PFSK-1 (cell line): ENCODE measurements around the gene GDF2.

Experiments used
- FOXP2 ChIP-seq: optimal IDR thresholded peaks from 2 replicates; pipeline ENCODE3; 2011; ENCODE audit warnings: borderline replicate concordance, control low read depth, inconsistent platforms; ENCODE audit not compliant: insufficient read depth; ENCODE audit errors: extremely low read length, extremely low read depth
- POLR2AphosphoS5 ChIP-seq: IDR thresholded peaks from 2 replicates; pipeline ENCODE4 v1.6.1; 2012; ENCODE audit warnings: low read depth, mild to moderate bottlenecking, control low read depth, low read length, moderate library complexity
- TAF1 ChIP-seq: IDR thresholded peaks from 2 replicates; pipeline ENCODE4 v1.6.1; 2012; ENCODE audit warnings: low read length, control low read depth, borderline replicate concordance; ENCODE audit not compliant: insufficient read depth
- TF ChIP-seq, protein P1 (sequence below), 2 experiments: IDR thresholded peaks; 2 replicates each; pipeline versions ENCODE4 v1.6.1 to v1.8.0; 2011 to 2012; ENCODE audit warnings: low read depth in 2 of 2, low read length in 2 of 2, control low read depth in 1 of 2, inconsistent platforms in 1 of 2, mild to moderate bottlenecking in 1 of 2, moderate library complexity in 1 of 2; ENCODE audit not compliant: insufficient read depth in 1 of 2

DNA sequence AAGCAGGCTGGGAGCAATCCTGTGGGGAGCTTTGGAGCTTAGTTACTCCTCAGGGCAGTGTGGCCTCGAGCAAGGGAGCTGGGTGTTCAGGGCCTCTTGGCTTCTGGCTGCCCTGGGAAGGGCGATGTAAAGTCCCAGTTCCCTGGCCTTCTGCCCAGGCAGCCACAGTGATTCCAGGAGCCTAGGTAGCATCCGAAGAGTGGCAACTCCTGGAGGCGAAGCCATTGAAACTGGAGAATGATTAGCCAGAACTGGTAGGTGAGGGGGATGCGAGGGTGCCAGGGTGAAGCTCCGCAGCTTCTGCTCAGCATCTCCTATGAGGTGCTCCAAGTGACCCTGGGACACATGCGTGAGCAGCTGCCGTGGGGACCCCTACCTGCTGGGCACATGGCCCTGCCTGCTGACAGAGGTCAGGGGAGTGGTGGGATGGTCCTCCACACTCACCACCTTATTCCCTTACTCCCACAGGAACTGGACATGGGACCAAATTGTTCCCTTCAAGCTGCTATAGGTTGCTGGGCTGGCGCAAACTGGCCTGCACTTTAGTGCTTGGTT is 7.8 kb upstream of the GDF2 start:
- TF ChIP-seq POLR2AphosphoS5 (no peak), TAF1 (no peak), FOXP2 (no peak)
- TF ChIP-seq, protein P1, sequence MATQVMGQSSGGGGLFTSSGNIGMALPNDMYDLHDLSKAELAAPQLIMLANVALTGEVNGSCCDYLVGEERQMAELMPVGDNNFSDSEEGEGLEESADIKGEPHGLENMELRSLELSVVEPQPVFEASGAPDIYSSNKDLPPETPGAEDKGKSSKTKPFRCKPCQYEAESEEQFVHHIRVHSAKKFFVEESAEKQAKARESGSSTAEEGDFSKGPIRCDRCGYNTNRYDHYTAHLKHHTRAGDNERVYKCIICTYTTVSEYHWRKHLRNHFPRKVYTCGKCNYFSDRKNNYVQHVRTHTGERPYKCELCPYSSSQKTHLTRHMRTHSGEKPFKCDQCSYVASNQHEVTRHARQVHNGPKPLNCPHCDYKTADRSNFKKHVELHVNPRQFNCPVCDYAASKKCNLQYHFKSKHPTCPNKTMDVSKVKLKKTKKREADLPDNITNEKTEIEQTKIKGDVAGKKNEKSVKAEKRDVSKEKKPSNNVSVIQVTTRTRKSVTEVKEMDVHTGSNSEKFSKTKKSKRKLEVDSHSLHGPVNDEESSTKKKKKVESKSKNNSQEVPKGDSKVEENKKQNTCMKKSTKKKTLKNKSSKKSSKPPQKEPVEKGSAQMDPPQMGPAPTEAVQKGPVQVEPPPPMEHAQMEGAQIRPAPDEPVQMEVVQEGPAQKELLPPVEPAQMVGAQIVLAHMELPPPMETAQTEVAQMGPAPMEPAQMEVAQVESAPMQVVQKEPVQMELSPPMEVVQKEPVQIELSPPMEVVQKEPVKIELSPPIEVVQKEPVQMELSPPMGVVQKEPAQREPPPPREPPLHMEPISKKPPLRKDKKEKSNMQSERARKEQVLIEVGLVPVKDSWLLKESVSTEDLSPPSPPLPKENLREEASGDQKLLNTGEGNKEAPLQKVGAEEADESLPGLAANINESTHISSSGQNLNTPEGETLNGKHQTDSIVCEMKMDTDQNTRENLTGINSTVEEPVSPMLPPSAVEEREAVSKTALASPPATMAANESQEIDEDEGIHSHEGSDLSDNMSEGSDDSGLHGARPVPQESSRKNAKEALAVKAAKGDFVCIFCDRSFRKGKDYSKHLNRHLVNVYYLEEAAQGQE (IDR thresholded peaks at IDR 0.05; ENCODE audit: insufficient read depth in 1 of 2, low read depth in 2 of 2, low read length in 2 of 2): no peak
